Colonic mucosa (tissue), 4 donors: ENCODE measurements around the gene HOMER2. TPM values are rescaled to one million over a fixed set of nuclear protein-coding genes. Genes with fewer than 3 reads are reported as not detected.

Source experiments
- DNase-seq: peaks from one replicate; pipeline ENCODE4 v3.0.0-alpha.2; 2020
- H3K27ac ChIP-seq: fragments of 200-600 bp; one replicate; pipeline ENCODE4 v1.8.0; 2021
- H3K27me3 ChIP-seq: fragments of 200-600 bp; one replicate; pipeline ENCODE4 v1.8.0; 2021
- H3K36me3 ChIP-seq: fragments of 200-600 bp; one replicate; pipeline ENCODE4 v1.8.0; 2021
- H3K4me1 ChIP-seq: fragments of 200-600 bp; one replicate; pipeline ENCODE4 v1.8.0; 2021; ENCODE audit warnings: mild to moderate bottlenecking
- H3K4me3 ChIP-seq: fragments of 200-600 bp; one replicate; pipeline ENCODE4 v1.8.0; 2021
- H3K9ac ChIP-seq, 2 donors: one replicate each; pipeline ENCODE4 v1.7.0; 2013; ENCODE audit warnings: control low read depth in 2 of 2, low read depth in 2 of 2, low read length in 2 of 2
- H3K9me3 ChIP-seq: fragments of 200-600 bp; one replicate; pipeline ENCODE4 v1.8.0; 2021
- CTCF ChIP-seq: fragments of 200-600 bp; IDR thresholded peaks from one replicate; pipeline ENCODE4 v1.8.0; 2022; ENCODE audit warnings: antibody characterized with exemption, mild to moderate bottlenecking
- intact Hi-C: fragments of 100-400 bp; cut with DNase I; formaldehyde crosslinking; loops from one replicate; pipeline ENCODE4 v1.14.1; 2022
- total RNA-seq, 2 donors: library from RNA; stranded (reverse); fragmentation: NEBNext Ultra II Directional in 1 of 2; extraction: Animal tissue kit (Norgen Biotek cat#: 25700) in 1 of 2; gene quantifications; one replicate each; pipeline ENCODE4 v1.2.1, GENCODE V29; 2021
- donor health status: healthy.
- donor health status: DM: no; HTN: no; CAD: no.
- donor health status: DM: no; HTN: no; CAD: no.

The HOMER2 gene
- total RNA-seq, 2 donors from 2014 or later, result 2.4 to 3.1 TPM

DNA sequence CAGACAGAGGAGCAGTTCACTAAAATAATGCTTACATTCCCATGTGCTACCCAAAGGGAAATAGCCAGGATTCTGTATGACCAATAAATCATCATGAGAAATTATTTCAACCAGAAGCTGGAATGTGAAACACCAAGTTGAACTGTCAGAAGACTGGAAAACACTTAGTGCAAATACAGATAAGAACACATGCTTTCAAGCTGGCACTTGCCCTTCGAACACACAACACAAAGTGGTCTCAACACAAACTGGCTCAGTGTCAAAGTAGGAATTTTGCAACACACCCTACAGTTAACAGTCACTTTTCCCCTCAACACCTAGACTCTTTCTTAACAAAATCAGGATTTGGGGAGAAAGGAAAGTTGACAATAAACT, 148.0 kb downstream of the HOMER2 start:
- intact Hi-C loops, result loop anchor here (5.0 to 10.0 kb wide), 2 partner anchors 52 to 260 kb away; partner anchors contain the start of gene RPS17
- H3K36me3 ChIP-seq, result no peaks in the 10 kb centered on the region
- no peaks in the 10 kb centered on the region for H3K27me3 ChIP-seq
- no peak overlapping the region for H3K4me3 ChIP-seq
- no peak overlapping the region for H3K9ac ChIP-seq
- no peaks in the 10 kb centered on the region for H3K9me3 ChIP-seq
- no peak overlapping the region for H3K27ac ChIP-seq
- no peak for TF ChIP-seq CTCF
- DNase-seq, result no peak
- no peaks in the 10 kb centered on the region for H3K4me1 ChIP-seq

DNA sequence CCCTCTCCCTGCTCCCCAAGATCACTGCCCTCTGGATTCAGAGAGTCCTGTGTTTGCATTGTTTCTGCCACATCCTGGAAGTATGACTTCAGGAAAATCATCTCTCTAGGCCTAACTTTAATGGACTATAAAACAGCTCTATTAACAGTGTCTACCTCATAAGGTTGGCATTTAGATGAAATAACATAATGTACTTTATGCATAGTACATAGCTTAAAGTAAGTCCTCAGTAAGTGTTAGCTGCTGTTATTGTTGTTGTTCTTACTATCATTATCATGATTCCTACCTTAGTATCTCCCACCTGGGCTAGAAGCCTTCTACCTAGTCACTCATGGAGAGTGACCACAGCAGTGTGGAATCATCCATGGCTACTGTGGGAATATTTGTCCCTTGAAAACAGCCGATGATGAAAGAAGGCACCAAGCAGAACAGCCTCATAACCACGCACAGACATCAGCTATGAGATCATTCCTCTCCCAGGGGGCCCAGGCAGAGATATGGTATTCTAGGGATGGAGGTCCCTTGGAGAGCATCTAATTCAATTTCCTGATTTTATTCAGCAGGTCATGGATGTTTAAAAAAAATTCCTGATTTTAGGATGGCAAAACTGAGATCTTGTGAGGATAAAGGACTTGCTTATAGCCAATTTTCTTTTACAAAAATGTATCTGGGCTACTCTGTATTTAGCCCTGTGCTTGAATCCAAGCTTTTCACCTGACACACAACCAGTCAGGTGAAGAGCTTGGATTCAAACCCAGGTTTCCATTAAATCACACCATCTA, 148.5 kb downstream of the HOMER2 start:
- TF ChIP-seq CTCF, result no peak
- no peak overlapping the region for H3K4me3 ChIP-seq
- no peaks in the 10 kb centered on the region for H3K9me3 ChIP-seq
- no peaks in the 10 kb centered on the region for H3K36me3 ChIP-seq
- no peak for DNase-seq
- intact Hi-C loops, result loop anchor here (5.0 to 10.0 kb wide), 2 partner anchors 52 to 259 kb away; partner anchors contain the start of gene RPS17
- H3K4me1 ChIP-seq, result no peaks in the 10 kb centered on the region
- no peak overlapping the region for H3K9ac ChIP-seq
- H3K27ac ChIP-seq, result no peak overlapping the region
- H3K27me3 ChIP-seq, result no peaks in the 10 kb centered on the region

- Histone ChIP-seq H3K36me3 (no peaks in the 10 kb centered on the region), H3K4me1 (no peaks in the 10 kb centered on the region), H3K4me3 (no peak overlapping the region), H3K27ac (no peak overlapping the region), H3K9ac (no peak overlapping the region), H3K27me3 (no peaks in the 10 kb centered on the region), H3K9me3 (no peaks in the 10 kb centered on the region)
- intact Hi-C loops, result loop anchor here (5.0 to 10.0 kb wide), 2 partner anchors 50 to 258 kb away; partner anchors contain the start of gene RPS17
- no peak for DNase-seq
- TF ChIP-seq CTCF, result no peak
Measured at GRCh38 chr15:82802497-82802896, 150.0 kb downstream of the HOMER2 start.

DNA sequence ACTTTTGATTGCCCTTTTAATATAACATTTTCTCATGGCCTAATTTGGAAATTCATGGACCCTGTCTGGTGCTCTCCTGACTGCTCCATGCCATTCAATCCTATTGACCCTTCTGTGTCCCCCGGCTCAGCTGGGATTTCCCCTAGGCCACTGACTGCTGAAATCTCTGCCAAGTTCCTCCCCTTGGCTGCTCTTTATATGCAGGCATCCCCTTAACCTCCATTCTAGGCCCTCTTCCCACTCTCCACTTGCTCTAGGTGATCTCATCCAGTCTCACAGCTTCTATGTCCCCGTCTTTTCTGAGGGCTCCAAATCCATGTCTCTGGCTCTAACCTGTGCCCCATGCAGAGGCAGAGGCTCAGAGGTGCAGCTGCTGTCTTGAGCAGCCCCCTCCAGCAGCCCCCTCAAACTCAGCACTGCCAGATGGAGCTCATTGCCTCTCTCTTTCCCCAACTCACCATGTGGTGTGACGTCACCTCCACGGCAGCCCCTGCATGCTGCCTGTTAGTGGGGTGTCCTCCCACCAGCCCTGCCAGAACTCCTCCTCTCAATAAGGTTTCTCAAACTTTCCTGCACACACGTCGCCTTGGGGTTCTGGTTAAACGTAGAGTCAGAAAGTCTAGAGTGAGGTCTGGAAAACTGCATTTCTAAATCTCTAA, 153.2 kb downstream of the HOMER2 start:
- no peaks in the 10 kb centered on the region for H3K9me3 ChIP-seq
- TF ChIP-seq CTCF, result no peak
- H3K4me1 ChIP-seq, result no peaks in the 10 kb centered on the region
- no peak overlapping the region for H3K9ac ChIP-seq
- no peak for DNase-seq
- H3K4me3 ChIP-seq, result no peak overlapping the region
- no peaks in the 10 kb centered on the region for H3K27me3 ChIP-seq
- intact Hi-C loops, result no loop called here
- no peak overlapping the region for H3K27ac ChIP-seq
- H3K36me3 ChIP-seq, result no peaks in the 10 kb centered on the region

Other genes starting within 250 kb of the HOMER2 start
- gene AP3B2, start 242.8 kb downstream of the HOMER2 start, total RNA-seq, result 1 to 10 TPM in 1 of 2 donors, under 1 TPM in 1; 0.82 to 1.2 TPM
- not detected for gene FSD2, start 146.7 kb downstream of the HOMER2 start, total RNA-seq
- 10 to 100 TPM; 11.9 to 13.1 TPM for gene WHAMM, start 143.1 kb downstream of the HOMER2 start, total RNA-seq
- gene RAMAC, start 33.5 kb upstream of the HOMER2 start, total RNA-seq, result 10 to 100 TPM; 22.8 to 23.0 TPM
- gene C15orf40, start 58.9 kb upstream of the HOMER2 start, total RNA-seq, result 10 to 100 TPM; 19.0 to 22.7 TPM
- 10 to 100 TPM; 56.7 to 63.6 TPM for gene BTBD1, start 114.5 kb upstream of the HOMER2 start, total RNA-seq
- gene TM6SF1, start 154.9 kb upstream of the HOMER2 start, total RNA-seq, result 1 to 10 TPM in 1 of 2 donors, under 1 TPM in 1; 0.62 to 1.5 TPM